Endothelial cell of umbilical vein (primary cell): ENCODE measurements around the gene BDP1. TPM values are rescaled to one million over a fixed set of nuclear protein-coding genes. Genes with fewer than 3 reads are reported as not detected.

Source experiments
- BruUV-seq: library from RNA; stranded (reverse); fragments of 400-500 nt; replicated peaks from 2 replicates; lab custom pipeline; 2021; lab: Mats Ljungman, UMichigan
- CTCF ChIA-PET: fragments of 300-600, 350-600 bp; sonication (Branson Sonifier 250); formaldehyde crosslinking; loops from one replicate; lab custom pipeline; 2021; ENCODE audit warnings: antibody characterized with exemption, inconsistent platforms; lab: Charles Lee
- POLR2A ChIA-PET: fragments of 300-600, 350-600 bp; sonication (Branson Sonifier 250); formaldehyde crosslinking; loops from one replicate; lab custom pipeline; 2021; ENCODE audit warnings: antibody characterized with exemption, inconsistent platforms; lab: Charles Lee
- DNase-seq: peaks from one replicate; pipeline ENCODE4 v3.0.0-alpha.2; 2011; ENCODE audit warnings: low read depth, low spot score
- FAIRE-seq: peaks from 2 replicates; lab custom pipeline; 2011; peaks lifted over from hg19 to GRCh38; lab: Jason Lieb, UNC
- H2AFZ ChIP-seq: 2 replicates; pipeline ENCODE4 v1.6.0; 2012; ENCODE audit warnings: low read depth, low read length, control low read depth, inconsistent platforms
- H3K27ac ChIP-seq: 2 replicates; pipeline ENCODE4 v1.5.1; 2011; ENCODE audit warnings: low read depth, mild to moderate bottlenecking, control low read depth, low read length, moderate library complexity; ENCODE audit not compliant: insufficient read depth
- H3K27me3 ChIP-seq, 2 experiments: 2 replicates each; pipeline versions ENCODE4 v1.6.0 to v1.6.1; 2011; ENCODE audit warnings: low read length in 2 of 2, mixed read lengths in 1 of 2; ENCODE audit not compliant: control insufficient read depth in 2 of 2, insufficient read depth in 2 of 2
- H3K36me3 ChIP-seq, 2 experiments: 2 replicates in 1 of 2; 3 replicates in 1 of 2; pipeline ENCODE4 v1.5.1; 2011; ENCODE audit warnings: low read length in 2 of 2, mild to moderate bottlenecking in 1 of 2, moderate library complexity in 1 of 2; ENCODE audit not compliant: control insufficient read depth in 2 of 2, insufficient read depth in 2 of 2; ENCODE audit errors: extremely low read depth in 1 of 2
- H3K4me1 ChIP-seq: 3 replicates; pipeline ENCODE4 v1.5.1; 2011; ENCODE audit warnings: mild to moderate bottlenecking, low read length; ENCODE audit not compliant: control insufficient read depth, insufficient read depth; ENCODE audit errors: extremely low read depth
- H3K4me2 ChIP-seq: 2 replicates; pipeline ENCODE4 v1.6.1; 2011; ENCODE audit warnings: low read length, control low read depth, mixed read lengths; ENCODE audit not compliant: insufficient read depth
- H3K4me3 ChIP-seq, 3 experiments: fragments of 200-600 bp in 1 of 3; sonication (generic), shearing (Covaris generic) in 1 of 3; replicated peaks in 1 of 3; 2 replicates each; pipeline ENCODE4 v1.5.1; 2011 to 2016; ENCODE audit warnings: control low read depth in 3 of 3, low read length in 3 of 3, mild to moderate bottlenecking in 2 of 3, inconsistent platforms in 1 of 3, low read depth in 1 of 3, moderate library complexity in 1 of 3; ENCODE audit not compliant: insufficient read depth in 1 of 3
- H3K79me2 ChIP-seq: 2 replicates; pipeline ENCODE4 v1.6.0; 2012; ENCODE audit warnings: low read length, inconsistent platforms; ENCODE audit not compliant: control insufficient read depth, insufficient read depth
- H3K9ac ChIP-seq: replicated peaks from 2 replicates; pipeline ENCODE3; 2011; ENCODE audit warnings: low read length, control low read depth; ENCODE audit not compliant: insufficient read depth; ENCODE audit errors: extremely low read depth
- H3K9me1 ChIP-seq: replicated peaks from 3 replicates; pipeline ENCODE4 v1.6.0; 2011; ENCODE audit warnings: mild to moderate bottlenecking, low read length; ENCODE audit not compliant: control insufficient read depth, insufficient read depth; ENCODE audit errors: extremely low read depth
- H3K9me3 ChIP-seq: replicated peaks from 2 replicates; pipeline ENCODE4 v1.5.1; 2012; ENCODE audit warnings: low read length, inconsistent platforms; ENCODE audit not compliant: control insufficient read depth, insufficient read depth
- H4K20me1 ChIP-seq: replicated peaks from 2 replicates; pipeline ENCODE3; 2011; ENCODE audit warnings: mild to moderate bottlenecking, low read length; ENCODE audit not compliant: control insufficient read depth, insufficient read depth; ENCODE audit errors: extremely low read depth
- CTCF ChIP-seq, 2 donors: IDR thresholded peaks; 1 replicate in 1 of 2; 2 replicates in 1 of 2; pipeline ENCODE4 v1.5.1; 2011; ENCODE audit warnings: low read length in 2 of 2, mild to moderate bottlenecking in 2 of 2, moderate library complexity in 2 of 2, control low read depth in 1 of 2, inconsistent platforms in 1 of 2, low read depth in 1 of 2; ENCODE audit not compliant: insufficient read depth in 1 of 2; ENCODE audit errors: extremely low read depth in 1 of 2
- EZH2 ChIP-seq: IDR thresholded peaks from 2 replicates; pipeline ENCODE4 v1.6.1; 2012; ENCODE audit warnings: borderline replicate concordance, low read depth, mild to moderate bottlenecking, moderate library complexity, low read length, inconsistent platforms; ENCODE audit not compliant: severe bottlenecking
- FOS ChIP-seq: IDR thresholded peaks from 2 replicates; pipeline ENCODE4 v1.6.1; 2011; ENCODE audit warnings: mild to moderate bottlenecking, low read length, moderate library complexity, borderline replicate concordance; ENCODE audit not compliant: insufficient read depth
- GATA2 ChIP-seq: IDR thresholded peaks from 2 replicates; pipeline ENCODE4 v1.7.0; 2011; ENCODE audit warnings: low read depth, mild to moderate bottlenecking, moderate library complexity, mixed read lengths, low read length; ENCODE audit not compliant: insufficient read length, insufficient read depth
- JUN ChIP-seq: IDR thresholded peaks from 2 replicates; pipeline ENCODE4 v1.6.1; 2011; ENCODE audit warnings: borderline replicate concordance, low read depth; ENCODE audit not compliant: insufficient read length, insufficient read depth
- MYC ChIP-seq: IDR thresholded peaks from one replicate; pipeline ENCODE4 v1.6.1; 2011; ENCODE audit warnings: mild to moderate bottlenecking, low read depth, low read length
- POLR2A ChIP-seq: IDR thresholded peaks from 2 replicates; pipeline ENCODE4 v1.6.1; 2012; ENCODE audit warnings: low read depth, mild to moderate bottlenecking, control low read depth, low read length
- POLR2AphosphoS5 ChIP-seq: IDR thresholded peaks from 2 replicates; pipeline ENCODE4 v1.6.1; 2012; ENCODE audit warnings: low read depth, mild to moderate bottlenecking, control low read depth, low read length, moderate library complexity; ENCODE audit not compliant: insufficient read depth
- dilution Hi-C: fragments of 300-500 bp; cut with MboI; formaldehyde crosslinking; loops from one replicate; pipeline ENCODE4 v1.15.0; 2019; ENCODE audit warnings: low sequenced_read_pairs; ENCODE audit not compliant: extremely low pct_ligation_motif_present
- intact Hi-C: fragments of 100-400 bp; cut with micrococcal nuclease; formaldehyde crosslinking; loops from one replicate; pipeline ENCODE4 v1.10.0; 2022
- polyA plus RNA-seq, 4 experiments: library from polyadenylated mRNA; depleted of rRNA in 3 of 4; stranded (reverse) in 3 of 4; unstranded in 1 of 4; fragments of >200 nt; gene quantifications; 2 replicates each; pipeline versions ENCODE4 v1.2.1 to v1.2.3, GENCODE V29; 2011 to 2012; ENCODE audit warnings: missing spikeins in 1 of 4
- total RNA-seq: library from RNA; stranded (reverse); gene quantifications from 2 replicates; pipeline ENCODE4 v1.2.3, GENCODE V29; 2021
- TF ChIP-seq, protein P1 (sequence below): IDR thresholded peaks from 2 replicates; pipeline ENCODE4 v1.6.1; 2011; ENCODE audit not compliant: insufficient read depth, insufficient read length

The BDP1 gene
- total and polyA plus RNA-seq, 2 donors (not counting 3 experiments of a cell fraction or from before 2014, with no cell fraction given), result 4.5 to 27.5 TPM

DNA sequence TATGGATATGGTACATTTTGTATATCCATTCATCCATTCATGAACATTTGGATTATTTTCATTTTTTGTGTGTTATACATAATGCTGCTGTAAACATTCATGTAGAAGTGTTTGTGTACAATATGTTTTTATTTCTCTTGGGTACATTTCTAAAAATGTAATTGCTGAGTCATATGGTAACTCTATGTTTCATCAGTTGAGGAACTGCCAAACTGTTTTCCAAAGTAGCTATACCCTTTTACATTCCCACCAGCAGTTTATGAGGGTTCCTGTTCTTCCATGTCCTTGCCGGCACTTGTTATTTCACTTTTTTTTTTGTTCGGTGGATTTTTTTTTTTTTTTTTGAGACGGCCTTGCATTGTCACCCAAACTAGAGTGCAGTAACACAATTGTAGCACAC is 77.7 kb downstream of the BDP1 start:
- DNase-seq (no peak), FAIRE-seq (no peak)
- no peaks in the 10 kb centered on the region for H3K9me3 ChIP-seq
- no peak overlapping the region for H3K4me3 ChIP-seq
- H3K4me1 ChIP-seq, result no peaks in the 10 kb centered on the region
- no peaks in the 10 kb centered on the region for H3K27me3 ChIP-seq
- H3K79me2 ChIP-seq, result no peaks in the 10 kb centered on the region
- H2AFZ ChIP-seq, result no peak overlapping the region
- no peaks in the 10 kb centered on the region for H3K9me1 ChIP-seq
- TF ChIP-seq POLR2AphosphoS5, result no peak
- TF ChIP-seq CTCF (IDR thresholded peaks at IDR 0.05; ENCODE audit: extremely low read depth in 1 of 2, insufficient read depth in 1 of 2, low read depth in 1 of 2, low read length in 2 of 2), result no peak
- TF ChIP-seq, protein P1, sequence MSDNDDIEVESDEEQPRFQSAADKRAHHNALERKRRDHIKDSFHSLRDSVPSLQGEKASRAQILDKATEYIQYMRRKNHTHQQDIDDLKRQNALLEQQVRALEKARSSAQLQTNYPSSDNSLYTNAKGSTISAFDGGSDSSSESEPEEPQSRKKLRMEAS, result no peak
- no peak for TF ChIP-seq GATA2
- TF ChIP-seq MYC, result no peak
- no peak for TF ChIP-seq POLR2A
- TF ChIP-seq EZH2, result no peak
- no peak for TF ChIP-seq FOS
- TF ChIP-seq JUN, result no peak
- no peak overlapping the region for H3K4me2 ChIP-seq
- no TSS peak for BruUV-seq
- no peak overlapping the region for H3K27ac ChIP-seq
- ChIA-PET POLR2A (no interaction called here), CTCF (interaction anchor here (1.0 kb wide), 1 partner anchor 27 kb away, joined by 3 read pairs; no protein-coding TSS in a partner anchor)
- dilution Hi-C loops, result no loop called here
- H4K20me1 ChIP-seq, result no peaks in the 10 kb centered on the region
- intact Hi-C loops, result no loop called here
- peaks cover 0 to 2% of the 10 kb centered on the region in 2 experiments for H3K36me3 ChIP-seq
- H3K9ac ChIP-seq, result no peak overlapping the region
